Parathyroid adenoma (tissue), 2 donors: ENCODE measurements around the gene VDR.

Experiments used
- H2AFZ ChIP-seq: fragments of 300-600 bp; sonication (generic); one replicate; pipeline ENCODE4 v1.7.0; 2017; ENCODE audit warnings: antibody characterized with exemption, mild to moderate bottlenecking
- H3K27ac ChIP-seq: fragments of 300-600 bp; sonication (generic); one replicate; pipeline ENCODE4 v1.7.0; 2017
- H3K27me3 ChIP-seq: fragments of 300-600 bp; sonication (generic); one replicate; pipeline ENCODE4 v1.7.0; 2017; ENCODE audit warnings: low read length; ENCODE audit not compliant: control insufficient read depth, insufficient read depth
- H3K36me3 ChIP-seq: fragments of 300-600 bp; sonication (generic); one replicate; pipeline ENCODE4 v1.7.0; 2017; ENCODE audit warnings: low read length; ENCODE audit not compliant: control insufficient read depth, insufficient read depth
- H3K4me1 ChIP-seq: fragments of 300-600 bp; sonication (generic); one replicate; pipeline ENCODE4 v1.7.0; 2017; ENCODE audit warnings: control low read depth
- H3K4me2 ChIP-seq: fragments of 300-600 bp; sonication (generic); one replicate; pipeline ENCODE4 v1.7.0; 2017; ENCODE audit warnings: low read length
- H3K4me3 ChIP-seq: fragments of 300-600 bp; sonication (generic); one replicate; pipeline ENCODE4 v1.7.0; 2017; ENCODE audit warnings: low read depth, low read length
- H3K79me2 ChIP-seq: fragments of 300-600 bp; sonication (generic); one replicate; pipeline ENCODE4 v1.7.0; 2017; ENCODE audit warnings: control low read depth
- H3K9ac ChIP-seq: fragments of 300-600 bp; sonication (generic); one replicate; pipeline ENCODE4 v1.7.0; 2017; ENCODE audit warnings: mild to moderate bottlenecking
- H3K9me3 ChIP-seq: fragments of 300-600 bp; sonication (generic); one replicate; pipeline ENCODE4 v1.7.0; 2017; ENCODE audit warnings: low read length; ENCODE audit not compliant: control insufficient read depth
- CTCF ChIP-seq: fragments of 300-600 bp; sonication (generic); IDR thresholded peaks from one replicate; pipeline ENCODE4 v1.7.0; 2017; ENCODE audit warnings: antibody characterized with exemption, mild to moderate bottlenecking
- donor health status: primary hyperparathyroidism.

VDR gene

GRCh38 chr12:47808574-47809365 lies 96.0 kb downstream of the VDR start:
- TF ChIP-seq CTCF, result no peak
- peaks cover 70% of the 10 kb centered on the region for H3K79me2 ChIP-seq
- no peak overlapping the region for H3K9ac ChIP-seq
- no peak overlapping the region for H3K4me3 ChIP-seq
- no peaks in the 10 kb centered on the region for H3K9me3 ChIP-seq
- H3K27me3 ChIP-seq, result no peaks in the 10 kb centered on the region
- H3K36me3 ChIP-seq, result no peaks in the 10 kb centered on the region
- H3K27ac ChIP-seq, result peak overlapping the region; percentile 90
- H3K4me2 ChIP-seq, result peak overlapping the region; percentile 16
- peaks cover 80% of the 10 kb centered on the region for H3K4me1 ChIP-seq
- H2AFZ ChIP-seq, result no peak overlapping the region

DNA sequence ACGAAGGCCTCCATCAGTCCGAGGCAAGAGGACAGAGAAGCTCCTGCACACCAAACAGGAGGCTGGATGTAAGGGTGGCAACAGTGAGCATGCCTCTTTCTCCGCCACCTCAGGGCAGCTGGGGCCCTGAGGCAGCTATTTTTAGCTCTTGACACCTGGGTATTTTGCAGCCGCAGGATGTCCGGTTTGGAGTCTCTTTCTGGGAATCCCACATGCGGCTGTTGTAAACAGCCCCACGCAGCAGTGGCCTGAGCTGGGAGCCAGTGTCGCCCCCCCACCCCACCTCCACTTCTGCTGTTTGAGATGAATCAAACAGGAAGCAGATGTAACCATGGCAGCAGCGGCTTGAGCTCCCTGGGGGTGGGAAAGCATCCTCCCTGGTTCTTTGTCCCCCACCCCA lies 96.7 kb downstream of the VDR start:
- H3K27ac ChIP-seq, result peak overlapping the region; percentile 90
- no peaks in the 10 kb centered on the region for H3K36me3 ChIP-seq
- H3K79me2 ChIP-seq, result peaks cover 78% of the 10 kb centered on the region
- no peak overlapping the region for H3K9ac ChIP-seq
- peaks cover 80% of the 10 kb centered on the region for H3K4me1 ChIP-seq
- no peak overlapping the region for H3K4me3 ChIP-seq
- H3K4me2 ChIP-seq, result peak overlapping the region; percentile 16
- no peaks in the 10 kb centered on the region for H3K27me3 ChIP-seq
- peak overlapping the region; percentile 0 for H2AFZ ChIP-seq
- H3K9me3 ChIP-seq, result no peaks in the 10 kb centered on the region
- no peak for TF ChIP-seq CTCF

DNA sequence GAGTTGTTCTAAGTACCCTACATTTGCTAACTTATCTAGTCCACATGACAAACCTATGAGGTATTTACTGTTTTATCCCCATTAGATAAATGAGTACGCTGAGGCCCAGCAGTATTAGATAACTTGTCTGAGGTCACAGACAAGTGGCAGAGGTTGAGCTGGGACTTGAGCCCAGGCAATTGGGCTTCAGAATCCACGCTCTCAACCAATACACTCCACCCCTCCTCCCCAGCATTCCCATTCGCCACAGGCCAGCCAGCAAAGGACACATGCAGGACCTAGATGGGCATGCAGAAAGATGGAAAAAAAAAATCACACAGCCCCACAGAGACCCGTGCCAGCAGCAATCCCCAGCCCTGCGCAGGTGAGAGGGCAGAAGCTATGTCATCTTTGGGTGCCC lies 97.5 kb downstream of the VDR start:
- Histone ChIP-seq H3K9ac (no peak overlapping the region), H3K4me3 (no peak overlapping the region), H3K4me1 (peaks cover 83% of the 10 kb centered on the region), H3K36me3 (no peaks in the 10 kb centered on the region), H3K79me2 (peaks cover 83% of the 10 kb centered on the region), H3K4me2 (no peak overlapping the region), H2AFZ (no peak overlapping the region), H3K27me3 (no peaks in the 10 kb centered on the region), H3K9me3 (no peaks in the 10 kb centered on the region), H3K27ac (peak overlapping the region; percentile 90)
- no peak for TF ChIP-seq CTCF

DNA sequence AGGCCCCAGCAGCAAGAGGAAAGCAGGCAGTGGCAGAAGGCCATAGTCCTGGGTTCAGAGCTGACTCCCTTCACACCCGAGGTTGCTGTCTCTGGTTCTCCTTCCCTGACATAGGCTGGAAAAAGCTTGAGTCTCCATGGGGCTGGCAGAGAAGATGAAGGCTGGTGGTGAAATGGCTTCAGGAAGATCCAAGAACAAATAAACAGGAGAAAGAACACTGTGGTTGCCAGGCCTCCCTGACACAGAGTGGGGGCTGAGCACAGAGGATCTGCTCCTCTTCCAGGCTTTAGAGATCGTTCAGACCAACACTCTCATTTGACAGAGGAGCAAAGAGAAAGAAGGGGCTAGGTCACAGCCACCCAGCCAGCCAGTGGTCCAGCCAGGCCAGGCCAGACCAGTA lies 99.4 kb downstream of the VDR start:
- H3K9me3 ChIP-seq, result no peaks in the 10 kb centered on the region
- H3K27ac ChIP-seq, result peak overlapping the region; percentile 90
- no peak overlapping the region for H3K9ac ChIP-seq
- H3K4me3 ChIP-seq, result no peak overlapping the region
- H3K4me1 ChIP-seq, result peaks cover 80% of the 10 kb centered on the region
- TF ChIP-seq CTCF, result no peak
- no peaks in the 10 kb centered on the region for H3K36me3 ChIP-seq
- peaks cover 89% of the 10 kb centered on the region for H3K79me2 ChIP-seq
- no peak overlapping the region for H3K4me2 ChIP-seq
- no peak overlapping the region for H2AFZ ChIP-seq
- H3K27me3 ChIP-seq, result no peaks in the 10 kb centered on the region

DNA sequence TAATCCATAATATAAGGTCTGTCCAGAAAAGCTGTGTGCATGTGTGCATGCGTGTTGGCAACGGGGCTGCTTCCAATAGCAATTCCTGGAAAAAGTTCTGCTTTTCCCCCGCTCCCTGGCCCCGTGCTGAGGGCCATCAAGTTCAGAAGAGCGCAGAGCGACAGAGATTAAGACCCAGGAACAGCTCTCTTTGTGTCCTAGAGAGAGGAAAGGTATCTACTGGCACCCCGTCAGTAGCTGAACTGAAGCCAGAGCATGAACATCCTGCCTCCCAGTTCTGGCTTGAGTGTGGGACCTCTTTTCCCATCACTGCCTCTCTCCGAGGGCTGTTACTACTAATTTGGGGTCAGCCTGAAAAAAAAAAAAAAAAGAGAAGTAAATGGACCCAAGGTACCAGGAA lies 100.6 kb downstream of the VDR start:
- Histone ChIP-seq H3K4me2 (no peak overlapping the region), H3K27ac (no peak overlapping the region), H3K4me1 (peaks cover 79% of the 10 kb centered on the region), H3K9me3 (no peaks in the 10 kb centered on the region), H2AFZ (no peak overlapping the region), H3K36me3 (no peaks in the 10 kb centered on the region), H3K4me3 (no peak overlapping the region), H3K27me3 (no peaks in the 10 kb centered on the region), H3K79me2 (peaks cover 94% of the 10 kb centered on the region), H3K9ac (no peak overlapping the region)
- no peak for TF ChIP-seq CTCF
